Caco-2 (cell line): ENCODE results near the gene AIPL1. TPM values are rescaled to one million over a fixed set of nuclear protein-coding genes. Genes with fewer than 3 reads are reported as not detected.

ENCODE experiments used
- BruUV-seq: library from RNA; stranded (reverse); fragments of 400-500 nt; replicated peaks from 2 replicates; lab custom pipeline; 2021; lab: Mats Ljungman, UMichigan
- CTCF ChIA-PET: fragments of 300-600 bp; sonication (Branson Sonifier 250); formaldehyde crosslinking; loops from one replicate; lab custom pipeline; 2022; ENCODE audit warnings: antibody characterized with exemption; lab: Charles Lee
- POLR2A ChIA-PET: fragments of 300-600 bp; sonication (Branson Sonifier 250); formaldehyde crosslinking; loops from one replicate; lab custom pipeline; 2022; ENCODE audit warnings: antibody characterized with exemption; lab: Charles Lee
- DNase-seq, 2 experiments: peaks; one replicate each; pipeline versions ENCODE4 v3.0.0 to v3.0.0-alpha.2; 2020 to 2022
- H3K27me3 ChIP-seq: replicated peaks from 2 replicates; pipeline ENCODE4 v1.6.0; 2011; ENCODE audit warnings: low read length; ENCODE audit not compliant: control insufficient read depth, insufficient read depth
- H3K36me3 ChIP-seq: 2 replicates; pipeline ENCODE4 v1.5.1; 2011; ENCODE audit warnings: low read length; ENCODE audit not compliant: control insufficient read depth, insufficient read depth
- H3K4me1 ChIP-seq: fragments of 250-450 bp; sonication (Bioruptor Pico); 2 replicates; pipeline ENCODE4 v1.5.1; 2020; ENCODE audit warnings: mild to moderate bottlenecking
- H3K4me3 ChIP-seq: 2 replicates; pipeline ENCODE4 v1.5.1; 2011; ENCODE audit warnings: low read depth, mild to moderate bottlenecking, control low read depth, low read length
- H3K9me3 ChIP-seq: fragments of 250-450 bp; sonication (Bioruptor Pico); 2 replicates; pipeline ENCODE4 v1.5.1; 2020; ENCODE audit warnings: mild to moderate bottlenecking, moderate library complexity
- H3K27ac Mint-ChIP-seq: one replicate; pipeline ENCODE4 v1.8.0; 2022; ENCODE audit warnings: mixed read lengths; ENCODE audit not compliant: unreplicated experiment
- H3K27me3 Mint-ChIP-seq: one replicate; pipeline ENCODE4 v1.8.0; 2022; ENCODE audit warnings: mixed read lengths; ENCODE audit not compliant: insufficient read depth, unreplicated experiment
- H3K36me3 Mint-ChIP-seq: one replicate; pipeline ENCODE4 v1.8.0; 2022; ENCODE audit warnings: mild to moderate bottlenecking, mixed read lengths; ENCODE audit not compliant: insufficient read depth, unreplicated experiment
- H3K4me1 Mint-ChIP-seq: one replicate; pipeline ENCODE4 v1.8.0; 2022; ENCODE audit warnings: low read depth, mixed read lengths; ENCODE audit not compliant: unreplicated experiment
- H3K4me3 Mint-ChIP-seq: one replicate; pipeline ENCODE4 v1.8.0; 2022; ENCODE audit warnings: mild to moderate bottlenecking, moderate library complexity, mixed read lengths; ENCODE audit not compliant: unreplicated experiment
- H3K9me3 Mint-ChIP-seq: one replicate; pipeline ENCODE4 v1.8.0; 2022; ENCODE audit warnings: mixed read lengths; ENCODE audit not compliant: unreplicated experiment
- intact Hi-C: fragments of 100-400 bp; cut with micrococcal nuclease; formaldehyde crosslinking; loops from one replicate; pipeline ENCODE4 v1.10.0; 2022; ENCODE audit not compliant: unreplicated experiment
- total RNA-seq: library from RNA; stranded (reverse); gene quantifications from 2 replicates; pipeline ENCODE4 v1.2.3, GENCODE V29; 2022
- TF ChIP-seq, protein P1 (sequence below), 2 experiments: fragments of 200-600 bp in 1 of 2; IDR thresholded peaks; 1 replicate in 1 of 2; 2 replicates in 1 of 2; pipeline versions ENCODE4 v1.5.1 to v1.8.0; 2011 to 2022; ENCODE audit warnings: antibody characterized with exemption in 1 of 2, control low read depth in 1 of 2, inconsistent platforms in 1 of 2, low read depth in 1 of 2, low read length in 1 of 2, mild to moderate bottlenecking in 1 of 2, moderate library complexity in 1 of 2; ENCODE audit not compliant: insufficient read depth in 1 of 2, severe bottlenecking in 1 of 2, unreplicated experiment in 1 of 2

Gene AIPL1
- total RNA-seq, 1 experiment from 2014 or later = not detected

DNA sequence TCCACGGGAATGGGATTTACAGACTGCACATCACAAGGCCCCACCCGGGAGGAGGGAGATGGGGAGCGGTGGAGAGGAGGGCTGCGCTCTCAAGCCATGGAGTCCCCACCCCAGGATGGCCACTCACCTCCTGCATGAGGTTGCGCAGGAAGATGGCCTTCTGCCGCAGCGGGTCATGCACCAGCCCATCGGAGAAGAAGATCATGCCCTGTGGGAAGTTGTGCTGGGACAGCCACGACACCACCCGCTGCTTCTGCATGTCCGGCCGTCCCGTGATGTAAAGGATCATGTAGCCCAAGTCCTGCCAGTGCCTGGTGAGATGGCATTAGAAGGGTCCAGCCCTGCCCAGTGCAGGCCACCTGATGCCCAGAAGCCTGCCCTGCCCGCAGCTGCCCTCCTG is 26.3 kb upstream of the AIPL1 start:
- Mint-ChIP-seq H3K27ac (no peak overlapping the region), H3K27me3 (peaks cover 8% of the 10 kb centered on the region), H3K9me3 (no peaks in the 10 kb centered on the region), H3K4me3 (no peak overlapping the region), H3K36me3 (no peaks in the 10 kb centered on the region), H3K4me1 (no peaks in the 10 kb centered on the region)
- CTCF ChIA-PET = no interaction called here
- H3K4me1 ChIP-seq = no peaks in the 10 kb centered on the region
- DNase-seq = no peak
- no peaks in the 10 kb centered on the region for H3K36me3 ChIP-seq
- no peaks in the 10 kb centered on the region for H3K9me3 ChIP-seq
- H3K27me3 ChIP-seq = no peaks in the 10 kb centered on the region
- no peak overlapping the region for H3K4me3 ChIP-seq
- TF ChIP-seq, protein P1, sequence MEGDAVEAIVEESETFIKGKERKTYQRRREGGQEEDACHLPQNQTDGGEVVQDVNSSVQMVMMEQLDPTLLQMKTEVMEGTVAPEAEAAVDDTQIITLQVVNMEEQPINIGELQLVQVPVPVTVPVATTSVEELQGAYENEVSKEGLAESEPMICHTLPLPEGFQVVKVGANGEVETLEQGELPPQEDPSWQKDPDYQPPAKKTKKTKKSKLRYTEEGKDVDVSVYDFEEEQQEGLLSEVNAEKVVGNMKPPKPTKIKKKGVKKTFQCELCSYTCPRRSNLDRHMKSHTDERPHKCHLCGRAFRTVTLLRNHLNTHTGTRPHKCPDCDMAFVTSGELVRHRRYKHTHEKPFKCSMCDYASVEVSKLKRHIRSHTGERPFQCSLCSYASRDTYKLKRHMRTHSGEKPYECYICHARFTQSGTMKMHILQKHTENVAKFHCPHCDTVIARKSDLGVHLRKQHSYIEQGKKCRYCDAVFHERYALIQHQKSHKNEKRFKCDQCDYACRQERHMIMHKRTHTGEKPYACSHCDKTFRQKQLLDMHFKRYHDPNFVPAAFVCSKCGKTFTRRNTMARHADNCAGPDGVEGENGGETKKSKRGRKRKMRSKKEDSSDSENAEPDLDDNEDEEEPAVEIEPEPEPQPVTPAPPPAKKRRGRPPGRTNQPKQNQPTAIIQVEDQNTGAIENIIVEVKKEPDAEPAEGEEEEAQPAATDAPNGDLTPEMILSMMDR (IDR thresholded peaks at IDR 0.05; ENCODE audit: insufficient read depth in 1 of 2, low read depth in 1 of 2, low read length in 1 of 2, severe bottlenecking in 1 of 2, unreplicated experiment in 1 of 2) = no peak
- no TSS peak for BruUV-seq
- POLR2A ChIA-PET = no interaction called here
- intact Hi-C loops = no loop called here

DNA sequence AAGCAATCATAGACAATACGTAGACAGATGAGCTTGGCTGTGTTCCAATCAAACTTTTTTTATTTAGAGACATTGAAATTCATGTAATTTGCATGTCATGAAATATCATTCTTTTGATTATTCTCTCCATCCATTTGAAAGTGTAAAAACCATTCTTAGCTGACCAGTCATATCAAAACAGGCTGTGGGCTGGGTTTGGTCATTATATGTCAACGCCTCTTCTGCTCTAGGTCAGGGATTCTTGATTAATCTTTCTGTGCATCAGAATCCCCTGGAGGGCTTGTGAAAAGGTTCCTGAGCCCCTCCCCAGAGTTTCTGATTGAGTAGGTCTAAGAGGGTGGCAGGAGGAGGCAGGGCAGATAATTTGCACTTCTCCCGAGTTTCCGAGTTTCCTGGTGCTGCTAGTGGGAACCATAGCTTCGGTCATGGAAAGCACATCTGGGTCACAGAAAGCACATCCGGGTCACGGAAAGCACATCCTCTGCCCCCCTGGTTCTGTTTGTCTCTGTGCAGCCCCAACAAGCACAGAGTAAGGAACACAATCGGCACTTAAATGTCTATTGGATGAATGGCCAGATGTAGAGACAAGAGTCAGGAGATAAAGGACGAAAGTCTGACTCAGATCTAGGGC is 25.7 kb upstream of the AIPL1 start:
- Histone ChIP-seq H3K27me3 (no peaks in the 10 kb centered on the region), H3K9me3 (no peaks in the 10 kb centered on the region), H3K4me3 (no peak overlapping the region), H3K4me1 (no peaks in the 10 kb centered on the region), H3K36me3 (no peaks in the 10 kb centered on the region)
- Mint-ChIP-seq H3K27me3 (peaks cover 8% of the 10 kb centered on the region), H3K4me1 (no peaks in the 10 kb centered on the region), H3K27ac (no peak overlapping the region), H3K36me3 (no peaks in the 10 kb centered on the region), H3K4me3 (no peak overlapping the region), H3K9me3 (no peaks in the 10 kb centered on the region)
- ChIA-PET POLR2A (no interaction called here), CTCF (no interaction called here)
- intact Hi-C loops = no loop called here
- TF ChIP-seq, protein P1 (IDR thresholded peaks at IDR 0.05; ENCODE audit: insufficient read depth in 1 of 2, low read depth in 1 of 2, low read length in 1 of 2, severe bottlenecking in 1 of 2, unreplicated experiment in 1 of 2) = no peak
- no TSS peak for BruUV-seq
- DNase-seq = no peak

GRCh38 chr17:6458460-6458950 is 23.6 kb upstream of the AIPL1 start:
- Histone ChIP-seq H3K36me3 (no peaks in the 10 kb centered on the region), H3K4me1 (no peaks in the 10 kb centered on the region), H3K4me3 (no peak overlapping the region), H3K27me3 (no peaks in the 10 kb centered on the region), H3K9me3 (no peaks in the 10 kb centered on the region)
- Mint-ChIP-seq H3K27me3 (peaks cover 8% of the 10 kb centered on the region), H3K27ac (no peak overlapping the region), H3K4me1 (no peaks in the 10 kb centered on the region), H3K36me3 (no peaks in the 10 kb centered on the region), H3K9me3 (no peaks in the 10 kb centered on the region), H3K4me3 (no peak overlapping the region)
- intact Hi-C loops = no loop called here
- TF ChIP-seq, protein P1 (IDR thresholded peaks at IDR 0.05; ENCODE audit: insufficient read depth in 1 of 2, low read depth in 1 of 2, low read length in 1 of 2, severe bottlenecking in 1 of 2, unreplicated experiment in 1 of 2) = no peak
- no peak for DNase-seq
- BruUV-seq = no TSS peak
- ChIA-PET CTCF (no interaction called here), POLR2A (no interaction called here)
